NCI-H345 (cell line): Measurements from ENCODE around the gene MYOM1.
"Not testable (repeated sequence)": the region's sequence is repeated elsewhere in the genome, so short reads cannot be mapped to it uniquely, and the experiment has no call there.

ENCODE experiments used
- DNase-seq: peaks from one replicate; lab custom pipeline; 2025; lab: John Stamatoyannopoulos, UW

The MYOM1 gene

GRCh38 chr18:3057526-3057925 is 162.2 kb downstream of the MYOM1 start:
- no peak for DNase-seq

GRCh38 chr18:3056311-3056710 is 163.5 kb downstream of the MYOM1 start:
- no peak for DNase-seq

GRCh38 chr18:3055816-3056215 is 164.0 kb downstream of the MYOM1 start:
- no peak for DNase-seq

- no peak for DNase-seq
These were observed 164.5 kb downstream of the MYOM1 start for GRCh38 chr18:3055186-3055728.

- no peak for DNase-seq
These were observed 165.0 kb downstream of the MYOM1 start for GRCh38 chr18:3054780-3055179.

GRCh38 chr18:3054214-3054613 is 165.6 kb downstream of the MYOM1 start:
- no peak for DNase-seq

GRCh38 chr18:3053081-3053480 is 166.7 kb downstream of the MYOM1 start:
- DNase-seq, result no peak

- no peak for DNase-seq
These were observed 167.4 kb downstream of the MYOM1 start for GRCh38 chr18:3052411-3052758.

- DNase-seq, result peak; percentile 46
These were observed 167.9 kb downstream of the MYOM1 start for GRCh38 chr18:3051718-3052410.

GRCh38 chr18:3049897-3050454 is 169.8 kb downstream of the MYOM1 start:
- DNase-seq, result not testable (repeated sequence)

GRCh38 chr18:3048820-3049349 is 170.9 kb downstream of the MYOM1 start:
- no peak for DNase-seq

GRCh38 chr18:3048121-3048520 is 171.6 kb downstream of the MYOM1 start:
- DNase-seq, result no peak

- no peak for DNase-seq
These were observed 173.5 kb downstream of the MYOM1 start for GRCh38 chr18:3046216-3046808.

GRCh38 chr18:3044931-3045698 is 174.7 kb downstream of the MYOM1 start:
- peak; percentile 44 for DNase-seq

GRCh38 chr18:3042379-3042778 is 177.4 kb downstream of the MYOM1 start:
- no peak for DNase-seq

- DNase-seq, result no peak
These were observed 177.9 kb downstream of the MYOM1 start for GRCh38 chr18:3041843-3042242.

- no peak for DNase-seq
These were observed 178.9 kb downstream of the MYOM1 start for GRCh38 chr18:3040881-3041280.

- no peak for DNase-seq
These were observed 179.6 kb downstream of the MYOM1 start for GRCh38 chr18:3040173-3040572.

- peak; percentile 31 for DNase-seq
These were observed 182.3 kb downstream of the MYOM1 start for GRCh38 chr18:3037423-3037915.

- no peak for DNase-seq
These were observed 183.7 kb downstream of the MYOM1 start for GRCh38 chr18:3036108-3036507.

GRCh38 chr18:3035635-3036034 is 184.1 kb downstream of the MYOM1 start:
- DNase-seq, result no peak

GRCh38 chr18:3032721-3033120 is 187.0 kb downstream of the MYOM1 start:
- DNase-seq, result no peak
